CD14-positive monocyte (primary cell): ENCODE results near the gene ITPKB. TPM values are rescaled to one million over a fixed set of nuclear protein-coding genes. Genes with fewer than 3 reads are reported as not detected.

Experiments used
- DNase-seq, 3 donors: peaks; one replicate each; pipeline ENCODE4 v3.0.0-alpha.2; 2011 to 2022
- H2AFZ ChIP-seq: 2 replicates; pipeline ENCODE4 v1.6.0; 2012; ENCODE audit warnings: mild to moderate bottlenecking, low read depth, low read length, inconsistent platforms; ENCODE audit not compliant: insufficient read depth, poor library complexity, severe bottlenecking
- H3K27ac ChIP-seq, 2 donors: 1 replicate in 1 of 2; 2 replicates in 1 of 2; pipeline ENCODE4 v1.5.1; 2012 to 2013; ENCODE audit warnings: low read length in 2 of 2, control low read depth in 1 of 2, inconsistent platforms in 1 of 2, low read depth in 1 of 2, mild to moderate bottlenecking in 1 of 2
- H3K27me3 ChIP-seq, 2 donors: one replicate each; pipeline versions ENCODE4 v1.6.0 to v1.6.1; 2011 to 2013; ENCODE audit warnings: low read length in 2 of 2; ENCODE audit not compliant: control insufficient read depth in 2 of 2, insufficient read depth in 2 of 2
- H3K36me3 ChIP-seq, 2 donors: replicated peaks in 1 of 2; 1 replicate in 1 of 2; 2 replicates in 1 of 2; pipeline versions ENCODE4 v1.5.1 to v1.6.1; 2012 to 2013; ENCODE audit warnings: low read length in 2 of 2, control low read depth in 1 of 2, inconsistent platforms in 1 of 2, mild to moderate bottlenecking in 1 of 2; ENCODE audit not compliant: insufficient read depth in 2 of 2, control insufficient read depth in 1 of 2
- H3K4me1 ChIP-seq, 2 donors: 1 replicate in 1 of 2; 2 replicates in 1 of 2; pipeline versions ENCODE4 v1.5.1 to v1.6.1; 2012 to 2013; ENCODE audit warnings: low read length in 2 of 2, control low read depth in 1 of 2, inconsistent platforms in 1 of 2, mild to moderate bottlenecking in 1 of 2, moderate library complexity in 1 of 2; ENCODE audit not compliant: insufficient read depth in 2 of 2, control insufficient read depth in 1 of 2
- H3K4me2 ChIP-seq: replicated peaks from 2 replicates; pipeline ENCODE3; 2012; ENCODE audit warnings: low read length, moderate library complexity, mild to moderate bottlenecking; ENCODE audit not compliant: poor library complexity, severe bottlenecking; ENCODE audit errors: extremely low read depth
- H3K4me3 ChIP-seq, 3 experiments: fragments of 200-600 bp in 1 of 3; sonication (generic) in 1 of 3; replicated peaks in 1 of 3; 1 replicate in 2 of 3; 2 replicates in 1 of 3; pipeline ENCODE4 v1.5.1; 2011 to 2013; ENCODE audit warnings: low read length in 3 of 3, mild to moderate bottlenecking in 3 of 3, control low read depth in 2 of 3, low read depth in 2 of 3, inconsistent platforms in 1 of 3, moderate library complexity in 1 of 3
- H3K79me2 ChIP-seq: 2 replicates; pipeline ENCODE4 v1.6.0; 2012; ENCODE audit warnings: mild to moderate bottlenecking, control low read depth, inconsistent platforms, low read length, moderate library complexity; ENCODE audit not compliant: insufficient read depth
- H3K9ac ChIP-seq: 2 replicates; pipeline ENCODE4 v1.6.0; 2017; ENCODE audit warnings: low read length, mild to moderate bottlenecking; ENCODE audit not compliant: insufficient read depth, poor library complexity, severe bottlenecking
- H3K9me3 ChIP-seq, 2 donors: replicated peaks in 1 of 2; 1 replicate in 1 of 2; 2 replicates in 1 of 2; pipeline versions ENCODE4 v1.5.1 to v1.6.1; 2012 to 2013; ENCODE audit warnings: low read length in 2 of 2, control low read depth in 1 of 2; ENCODE audit not compliant: control insufficient read depth in 1 of 2, insufficient read depth in 1 of 2
- H4K20me1 ChIP-seq: 2 replicates; pipeline ENCODE4 v1.6.0; 2012; ENCODE audit warnings: mild to moderate bottlenecking, low read length, control low read depth, moderate library complexity; ENCODE audit not compliant: insufficient read depth
- H3K27ac Mint-ChIP-seq, 7 donors: one replicate each; pipeline ENCODE4 v1.8.0; 2020; ENCODE audit warnings: mild to moderate bottlenecking in 7 of 7, mixed read lengths in 7 of 7, moderate library complexity in 6 of 7, inconsistent platforms in 2 of 7
- H3K27me3 Mint-ChIP-seq, 3 donors: one replicate each; pipeline ENCODE4 v1.8.0; 2021 to 2022; ENCODE audit warnings: low read depth in 3 of 3, mild to moderate bottlenecking in 3 of 3, mixed read lengths in 3 of 3, moderate library complexity in 3 of 3, inconsistent platforms in 1 of 3
- H3K36me3 Mint-ChIP-seq, 2 donors: one replicate each; pipeline ENCODE4 v1.8.0; 2020; ENCODE audit warnings: mixed read lengths in 2 of 2, inconsistent platforms in 1 of 2, mild to moderate bottlenecking in 1 of 2
- H3K4me1 Mint-ChIP-seq: one replicate; pipeline ENCODE4 v1.8.0; 2020; ENCODE audit warnings: mild to moderate bottlenecking, mixed read lengths
- H3K4me3 Mint-ChIP-seq, 2 donors: one replicate each; pipeline ENCODE4 v1.8.0; 2020; ENCODE audit warnings: mild to moderate bottlenecking in 2 of 2, mixed read lengths in 2 of 2, moderate library complexity in 1 of 2
- H3K9me3 Mint-ChIP-seq, 7 donors: one replicate each; pipeline ENCODE4 v1.8.0; 2020 to 2022; ENCODE audit warnings: mixed read lengths in 7 of 7, mild to moderate bottlenecking in 6 of 7, moderate library complexity in 6 of 7, inconsistent platforms in 2 of 7
- WGBS: methylation state at CpG from one replicate; pipeline ENCODE4 v1.1.5; 2013; ENCODE audit warnings: missing lambda C conversion rate; ENCODE audit not compliant: insufficient coverage; 5-methylcytosine and 5-hydroxymethylcytosine counted together
- intact Hi-C, 2 donors: fragments of 100-400 bp; cut with micrococcal nuclease; formaldehyde crosslinking; loops; one replicate each; pipeline versions ENCODE4 v1.15.0 to v1.15.1; 2023
- polyA plus RNA-seq, 3 donors: library from polyadenylated mRNA; depleted of rRNA in 1 of 3; unstranded in 2 of 3; stranded (reverse) in 1 of 3; fragments of 300-500 nt in 2 of 3; fragments of >200 nt in 1 of 3; fragmentation: Illumina TruSeq in 2 of 3; gene quantifications; 1 replicate in 2 of 3; 2 replicates in 1 of 3; pipeline ENCODE4 v1.2.3, GENCODE V29; 2012 to 2021
- TF ChIP-seq, protein P1 (sequence below): fragments of 200-600 bp; IDR thresholded peaks from one replicate; pipeline ENCODE4 v1.8.0; 2022; ENCODE audit warnings: antibody characterized with exemption, mild to moderate bottlenecking

Gene ITPKB
- polyA plus RNA-seq, 3 donors, result 7.3 to 14.4 (median 10.2) TPM

DNA sequence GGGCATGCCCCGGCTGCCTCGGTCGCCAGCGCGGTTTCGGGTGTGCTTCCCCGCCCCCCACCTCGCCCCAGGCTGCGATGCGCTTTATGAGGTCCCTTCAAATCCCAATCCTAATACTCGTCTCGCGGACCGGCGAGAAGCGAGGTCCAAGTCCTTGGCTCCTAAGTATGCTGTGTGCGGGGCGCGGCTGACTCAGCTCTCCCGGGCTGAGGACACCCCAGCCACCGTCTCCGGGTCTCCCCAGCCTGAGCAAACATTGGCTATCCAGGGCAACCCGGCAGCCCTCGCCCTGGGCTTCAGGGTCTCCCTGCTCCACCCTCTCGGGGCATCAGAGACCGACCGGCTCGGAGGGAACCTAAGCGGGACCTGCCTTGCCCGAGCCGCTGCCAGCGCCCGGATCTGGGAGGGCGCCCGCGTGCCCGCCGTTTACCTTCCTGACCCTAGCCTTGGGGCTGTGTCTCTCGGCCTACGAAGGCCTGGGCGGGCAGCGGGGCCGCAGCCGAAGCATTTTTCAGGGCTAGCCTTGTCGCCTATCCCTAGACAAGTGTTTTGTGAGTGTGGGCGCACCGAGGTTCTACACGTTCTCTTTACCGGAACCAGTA is 1.2 kb downstream of the ITPKB start:
- Mint-ChIP-seq H3K4me1 (peaks cover 46% of the 10 kb centered on the region), H3K9me3 (peaks cover 0 to 11% (median 8%) of the 10 kb centered on the region in 7 donors), H3K4me3 (peak overlapping the region; percentile 97 to 99), H3K36me3 (peaks cover 35 to 37% of the 10 kb centered on the region in 2 donors), H3K27me3 (no peaks in the 10 kb centered on the region), H3K27ac (peak overlapping the region; percentile 46 to 98 (median 85))
- intact Hi-C loops, result loop anchor here (5.0 to 10.0 kb wide), 3 partner anchors 87 to 111 kb away; no protein-coding TSS in a partner anchor
- Histone ChIP-seq H3K9ac (peak overlapping the region; percentile 83), H2AFZ (peak overlapping the region; percentile 84), H3K4me1 (peaks cover 48 to 51% of the 10 kb centered on the region in 2 donors), H3K27ac (peak overlapping the region; percentile 47 to 91), H3K4me2 (peak overlapping the region; percentile 93), H3K9me3 (peaks cover 0 to 4% of the 10 kb centered on the region in 2 donors), H3K4me3 (peak overlapping the region; percentile 68 to 97 (median 89)), H3K27me3 (no peaks in the 10 kb centered on the region), H4K20me1 (peaks cover 43% of the 10 kb centered on the region), H3K36me3 (peaks cover 16 to 37% of the 10 kb centered on the region in 2 donors), H3K79me2 (peaks cover 62% of the 10 kb centered on the region)
- WGBS, result under 1% methylated on average over 49 of the region's 49 CpGs
- TF ChIP-seq, protein P1, sequence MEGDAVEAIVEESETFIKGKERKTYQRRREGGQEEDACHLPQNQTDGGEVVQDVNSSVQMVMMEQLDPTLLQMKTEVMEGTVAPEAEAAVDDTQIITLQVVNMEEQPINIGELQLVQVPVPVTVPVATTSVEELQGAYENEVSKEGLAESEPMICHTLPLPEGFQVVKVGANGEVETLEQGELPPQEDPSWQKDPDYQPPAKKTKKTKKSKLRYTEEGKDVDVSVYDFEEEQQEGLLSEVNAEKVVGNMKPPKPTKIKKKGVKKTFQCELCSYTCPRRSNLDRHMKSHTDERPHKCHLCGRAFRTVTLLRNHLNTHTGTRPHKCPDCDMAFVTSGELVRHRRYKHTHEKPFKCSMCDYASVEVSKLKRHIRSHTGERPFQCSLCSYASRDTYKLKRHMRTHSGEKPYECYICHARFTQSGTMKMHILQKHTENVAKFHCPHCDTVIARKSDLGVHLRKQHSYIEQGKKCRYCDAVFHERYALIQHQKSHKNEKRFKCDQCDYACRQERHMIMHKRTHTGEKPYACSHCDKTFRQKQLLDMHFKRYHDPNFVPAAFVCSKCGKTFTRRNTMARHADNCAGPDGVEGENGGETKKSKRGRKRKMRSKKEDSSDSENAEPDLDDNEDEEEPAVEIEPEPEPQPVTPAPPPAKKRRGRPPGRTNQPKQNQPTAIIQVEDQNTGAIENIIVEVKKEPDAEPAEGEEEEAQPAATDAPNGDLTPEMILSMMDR, result no peak
- peak; percentile 35 to 52 (median 47) for DNase-seq

DNA sequence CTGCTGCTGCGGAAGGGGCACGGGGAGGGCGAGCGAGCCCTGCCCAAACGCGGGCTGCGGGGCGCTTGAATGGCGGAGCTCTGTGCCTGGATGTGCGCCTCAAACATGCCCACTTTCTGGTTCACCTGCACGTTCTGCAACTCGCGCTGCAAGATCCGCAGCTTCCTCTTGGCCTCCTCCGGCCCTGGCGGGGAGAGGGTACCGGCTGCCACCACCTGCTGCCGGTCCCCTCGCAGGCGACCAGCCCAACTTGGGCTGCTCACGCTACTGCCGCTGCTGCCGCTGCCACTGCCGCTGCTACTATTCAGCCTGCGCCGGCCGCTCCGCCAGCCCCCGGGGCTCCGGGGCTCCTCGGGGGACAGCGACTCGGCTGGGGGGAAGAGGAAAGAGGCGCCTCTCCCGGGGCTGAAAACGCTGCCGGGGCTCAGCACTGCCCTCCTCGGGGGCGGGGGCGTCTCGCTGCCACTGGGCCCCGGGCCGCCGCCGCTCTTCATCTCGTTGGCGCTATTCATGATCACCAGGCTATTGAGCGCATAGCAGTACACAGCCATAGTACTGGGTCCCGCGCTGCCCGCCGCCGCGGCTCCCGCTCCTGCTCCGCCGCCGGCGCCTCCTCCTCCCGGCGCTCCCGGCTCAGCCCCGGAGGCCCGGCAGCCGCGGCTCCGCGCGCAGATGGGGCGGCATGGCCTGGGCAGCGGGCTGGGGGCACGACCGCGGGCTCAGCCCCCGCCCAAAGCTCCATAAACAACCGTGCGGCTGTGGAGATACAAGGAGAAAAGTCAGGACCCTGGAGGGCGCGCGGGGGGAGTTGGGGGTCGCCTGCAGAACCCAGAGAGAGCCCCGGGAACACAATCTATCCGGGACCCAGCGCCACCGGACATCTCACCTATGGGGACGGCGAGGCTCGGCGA is 1.9 kb downstream of the ITPKB start:
- H3K9ac ChIP-seq, result peak overlapping the region; percentile 83
- peak overlapping the region; percentile 84 for H2AFZ ChIP-seq
- 8% methylated on average over 84 of the region's 89 CpGs for WGBS
- no peaks in the 10 kb centered on the region for H3K27me3 ChIP-seq
- peak in 2 of 3 donors; percentile 27 to 31 for DNase-seq
- peaks cover 16 to 42% of the 10 kb centered on the region in 2 donors for H3K36me3 ChIP-seq
- peak overlapping the region in 2 of 7 donors; percentile 91 to 98 for H3K27ac Mint-ChIP-seq
- H3K79me2 ChIP-seq, result peaks cover 69% of the 10 kb centered on the region
- H4K20me1 ChIP-seq, result peaks cover 51% of the 10 kb centered on the region
- peak overlapping the region in 1 of 2 donors; percentile 91 for H3K27ac ChIP-seq
- peaks cover 40 to 41% of the 10 kb centered on the region in 2 donors for H3K36me3 Mint-ChIP-seq
- TF ChIP-seq, protein P1, result peak; percentile 29
- H3K4me2 ChIP-seq, result peak overlapping the region; percentile 93
- H3K4me3 ChIP-seq, result peak overlapping the region; percentile 68 to 97 (median 89)
- peaks cover 0 to 4% (median 3%) of the 10 kb centered on the region in 7 donors for H3K9me3 Mint-ChIP-seq
- peak overlapping the region; percentile 97 to 99 for H3K4me3 Mint-ChIP-seq
- intact Hi-C loops, result loop anchor here (5.0 to 10.0 kb wide), 3 partner anchors 88 to 110 kb away; no protein-coding TSS in a partner anchor
- H3K27me3 Mint-ChIP-seq, result no peaks in the 10 kb centered on the region
- peaks cover 50% of the 10 kb centered on the region for H3K4me1 Mint-ChIP-seq
- H3K4me1 ChIP-seq, result peaks cover 52 to 54% of the 10 kb centered on the region in 2 donors
- no peaks in the 10 kb centered on the region for H3K9me3 ChIP-seq
